HK-2 (cell line): ENCODE results near the gene DLL1.

Source experiments
- DNase-seq: peaks from one replicate; pipeline ENCODE4 v3.0.0-alpha.2; 2018; ENCODE audit not compliant: unreplicated experiment

Gene DLL1

DNA sequence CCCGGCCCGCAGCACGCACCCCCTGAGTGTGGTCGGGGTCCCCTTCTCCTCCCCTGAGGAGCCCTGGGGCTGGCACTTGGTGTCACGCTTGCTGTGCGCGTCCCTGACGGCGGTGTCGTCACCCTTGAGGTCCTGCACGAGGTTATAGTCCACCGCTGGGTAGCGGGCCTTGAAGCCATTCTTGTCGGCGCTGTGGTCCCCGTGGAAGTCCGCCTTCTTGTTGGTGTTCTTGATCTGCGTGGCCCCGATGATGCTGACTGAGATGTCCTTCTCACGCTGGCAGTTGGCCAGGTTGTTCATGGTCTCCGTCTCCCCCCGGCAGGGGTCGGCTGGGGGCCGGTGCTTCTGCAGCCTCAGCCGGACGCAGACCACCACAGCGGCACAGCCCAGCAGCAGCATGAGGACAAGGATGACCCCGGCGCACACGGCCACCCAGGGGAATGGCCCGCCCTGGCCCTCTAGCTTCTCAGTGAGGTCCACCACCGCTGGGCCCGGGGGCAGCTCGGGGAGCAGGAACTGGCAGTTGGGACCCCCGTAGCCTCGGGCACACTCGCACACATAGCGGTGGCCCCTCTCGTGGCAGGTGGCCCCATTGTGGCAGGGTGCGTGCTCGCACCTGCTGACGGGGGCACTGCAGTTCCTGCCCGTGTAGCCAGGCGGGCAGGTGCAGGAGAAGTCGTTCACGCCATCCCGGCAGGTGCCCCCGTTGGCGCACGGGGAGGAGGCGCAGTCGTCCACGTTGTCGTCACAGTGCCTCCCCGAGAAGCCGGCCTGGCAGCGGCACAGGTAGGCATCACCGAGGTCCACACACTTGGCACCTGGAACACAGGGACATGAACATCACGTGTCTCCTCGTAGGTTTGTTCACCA is 7.4 kb downstream of the DLL1 start:
- no peak for DNase-seq

DNA sequence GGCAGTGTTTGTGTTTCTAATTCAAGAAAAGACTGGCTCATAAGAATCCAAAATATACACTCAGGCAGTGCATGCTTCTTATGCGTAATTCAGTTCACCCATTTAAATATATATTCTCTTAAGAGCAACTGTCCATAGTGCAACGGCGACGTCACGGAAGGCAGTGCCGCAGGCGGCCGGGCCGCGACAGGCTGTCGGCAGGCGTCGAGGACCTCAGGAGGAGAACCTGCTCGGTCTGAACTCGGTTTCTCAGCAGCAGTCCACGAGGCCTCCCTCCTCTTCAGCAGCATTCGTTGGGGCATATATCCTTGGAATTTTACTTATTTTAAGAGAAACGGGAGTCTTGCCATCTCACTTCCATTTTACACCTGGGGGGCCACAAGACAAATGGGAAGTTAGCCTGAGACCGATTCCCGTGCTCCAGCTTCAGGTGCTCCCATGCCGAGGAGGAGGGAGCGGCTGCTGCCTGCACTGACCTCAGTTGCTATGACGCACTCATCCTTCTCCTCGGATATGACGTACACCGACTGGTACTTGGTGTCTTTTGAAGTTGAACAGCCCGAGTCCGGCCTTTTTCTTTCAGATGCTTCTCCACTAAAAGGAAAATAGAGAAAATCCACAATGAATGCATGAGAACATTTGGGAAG is 8.2 kb downstream of the DLL1 start:
- no peak for DNase-seq

DNA sequence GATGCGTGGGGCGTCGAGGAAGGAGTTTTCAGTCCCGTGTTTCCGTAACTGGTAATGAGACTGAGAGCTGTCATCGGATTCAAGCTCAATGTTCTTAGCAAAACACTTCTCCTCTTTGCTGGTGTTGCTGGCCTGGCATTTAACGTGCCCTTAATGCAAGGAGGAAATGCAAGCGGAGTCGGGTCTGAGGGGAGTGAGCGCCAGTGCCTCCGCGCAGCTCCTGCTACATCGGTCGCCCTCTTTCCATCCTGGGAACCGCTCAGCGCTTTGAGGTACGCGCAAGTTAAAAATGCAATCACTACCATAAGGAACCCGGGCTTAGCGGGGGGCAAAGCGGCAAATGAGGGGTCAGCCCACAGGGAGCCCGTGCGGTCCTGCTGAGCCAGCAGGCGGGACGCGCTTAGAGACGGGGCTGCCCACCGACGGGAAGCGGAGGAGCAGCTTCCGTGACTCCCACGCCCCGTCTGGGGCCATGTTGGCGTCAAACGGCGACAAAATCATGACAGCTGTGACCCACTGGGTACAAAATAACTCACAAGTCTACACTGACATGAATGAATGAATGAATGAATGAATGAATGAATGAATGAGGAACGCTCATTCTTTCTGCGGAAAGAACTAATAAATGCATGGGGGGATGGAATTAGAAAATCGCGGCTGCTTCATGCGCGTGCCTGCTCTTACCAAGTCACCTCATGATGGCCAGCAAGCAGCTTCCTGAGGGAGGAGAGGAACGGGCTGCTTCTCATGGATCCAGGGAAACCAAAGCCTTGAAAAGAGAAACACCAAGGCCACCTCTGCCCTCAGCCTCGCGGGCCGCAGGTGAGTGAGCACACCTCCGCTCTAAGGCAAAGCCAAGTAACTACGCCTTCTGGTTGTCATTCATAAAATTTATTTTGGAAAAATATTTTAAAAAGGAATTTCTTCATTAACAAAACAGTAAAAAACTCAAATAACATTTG is 9.3 kb downstream of the DLL1 start:
- DNase-seq = no peak

DNA sequence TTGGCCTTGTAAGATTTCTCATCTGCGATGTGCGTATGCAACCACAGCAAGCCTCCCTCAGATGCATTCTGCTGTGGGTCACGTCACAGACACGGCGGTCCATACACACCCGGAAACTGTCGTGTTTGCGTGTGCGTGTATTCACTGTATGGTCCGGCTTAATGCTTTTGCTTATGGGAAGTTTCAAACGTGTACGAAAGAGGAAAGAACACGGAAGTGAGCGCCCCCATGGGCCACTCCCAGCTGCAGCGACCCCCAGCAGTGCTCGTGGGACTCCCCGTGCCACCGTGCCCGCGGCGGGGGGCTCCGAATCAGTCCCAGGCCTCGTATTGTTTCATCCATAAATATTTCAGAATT is 10.2 kb downstream of the DLL1 start:
- no peak for DNase-seq

DNA sequence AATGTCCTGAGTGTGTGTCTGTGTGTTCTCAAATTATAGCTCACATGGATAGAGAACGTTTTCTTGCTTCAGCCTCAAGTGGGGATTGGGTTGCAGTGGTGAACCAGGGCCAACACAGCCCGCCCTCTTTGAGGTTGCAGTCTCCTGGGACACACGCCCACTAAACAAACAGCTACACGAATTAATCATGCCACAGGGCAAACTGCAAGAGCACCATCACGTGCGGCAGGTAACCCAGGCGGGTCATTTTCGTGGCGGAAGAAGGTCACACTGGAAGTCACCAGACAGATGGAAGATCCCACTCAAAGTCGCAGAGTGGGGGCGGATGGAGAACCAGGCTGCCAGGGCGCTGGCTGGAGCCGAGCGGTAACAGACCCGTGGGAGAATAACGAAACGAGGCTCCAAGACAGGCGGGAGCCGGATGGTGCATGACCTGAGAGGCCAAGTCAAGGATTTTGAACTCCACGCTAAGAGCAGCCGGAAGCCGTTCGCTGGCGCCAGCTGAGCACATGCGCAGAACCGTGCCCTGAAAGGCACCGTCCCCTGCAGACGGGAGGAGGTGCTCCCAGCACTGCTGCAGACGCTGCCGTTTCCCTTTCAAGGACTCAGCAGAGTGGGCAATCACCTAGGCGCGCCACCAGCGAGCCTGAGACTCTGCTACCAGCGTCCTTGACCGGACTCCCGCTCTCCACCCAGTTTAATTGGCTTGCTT is 10.7 kb downstream of the DLL1 start:
- DNase-seq = no peak

DNA sequence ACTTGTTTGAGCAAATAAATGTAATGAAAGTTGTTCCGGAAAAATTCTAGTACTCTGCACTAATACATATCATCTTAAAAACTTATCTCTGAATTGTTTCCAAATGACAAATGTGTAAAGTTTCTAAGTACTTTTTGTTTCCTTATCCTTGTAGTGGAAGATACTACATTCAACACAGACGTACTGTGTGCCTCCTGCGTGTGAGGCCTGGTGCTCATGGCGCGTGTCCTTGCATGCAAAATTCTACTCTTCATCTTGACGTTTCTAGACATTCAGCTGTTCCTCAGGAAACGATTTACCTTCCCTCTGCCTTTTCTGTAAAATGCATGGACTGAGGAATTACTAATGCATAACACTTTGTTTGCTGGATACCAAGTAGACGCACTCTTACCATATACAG is 11.5 kb downstream of the DLL1 start:
- DNase-seq = no peak

DNA sequence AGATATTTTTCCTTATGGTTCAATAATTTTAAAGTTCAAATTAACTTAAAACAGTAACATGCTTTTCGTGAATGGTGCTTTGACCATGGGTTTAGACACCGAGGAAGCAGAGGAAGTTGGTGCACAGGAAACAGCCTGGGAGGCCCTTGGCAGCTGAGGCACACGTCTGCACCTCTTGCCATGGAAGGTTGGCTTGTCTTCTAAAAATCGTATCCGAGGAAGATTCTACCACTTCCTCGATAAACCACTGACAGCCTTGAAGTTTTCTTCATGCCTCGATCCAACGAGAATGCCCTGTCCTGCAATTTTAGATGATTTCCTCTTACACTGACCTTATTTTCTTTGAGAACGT is 12.2 kb downstream of the DLL1 start:
- DNase-seq = no peak

DNA sequence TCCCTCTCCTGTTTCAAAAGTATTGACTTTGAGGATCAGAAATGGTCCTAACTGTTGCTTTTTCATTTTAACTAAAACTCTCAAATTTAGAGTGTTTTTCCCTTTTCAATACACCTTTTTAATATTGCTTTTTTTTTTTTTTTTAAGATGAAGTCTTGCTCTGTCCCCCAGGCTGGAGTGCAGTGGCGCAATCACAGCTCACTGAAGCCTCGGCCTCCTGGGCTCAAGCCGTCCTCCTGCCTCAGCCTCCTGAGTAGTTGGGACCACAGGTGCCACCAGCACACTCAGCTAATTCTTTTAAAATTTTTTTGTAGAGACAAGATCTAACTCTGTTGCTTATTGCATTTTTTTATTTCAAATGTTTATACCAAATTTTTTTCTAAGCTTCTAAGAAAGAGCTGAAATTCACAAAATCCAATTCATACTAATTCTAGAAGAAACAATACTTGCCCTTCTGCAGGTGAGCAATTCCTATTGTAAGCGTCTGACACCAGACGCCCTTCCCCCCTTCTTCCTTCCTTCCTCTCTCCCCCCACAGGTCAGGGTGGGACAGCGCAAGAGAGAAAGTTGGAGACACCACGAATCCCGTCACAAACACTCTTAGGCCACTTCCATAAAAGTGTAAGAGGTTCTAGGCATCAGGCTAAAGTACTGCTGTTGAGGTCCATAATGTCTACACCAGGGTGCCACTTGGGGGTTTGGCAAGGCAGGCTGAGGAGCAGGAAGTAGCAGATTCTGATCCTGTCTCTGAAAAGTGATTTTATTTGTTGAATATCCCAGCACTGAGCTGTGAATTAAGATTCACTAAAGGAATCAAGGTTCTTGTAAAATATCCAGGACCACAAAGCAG is 12.8 kb downstream of the DLL1 start:
- DNase-seq = no peak

DNA sequence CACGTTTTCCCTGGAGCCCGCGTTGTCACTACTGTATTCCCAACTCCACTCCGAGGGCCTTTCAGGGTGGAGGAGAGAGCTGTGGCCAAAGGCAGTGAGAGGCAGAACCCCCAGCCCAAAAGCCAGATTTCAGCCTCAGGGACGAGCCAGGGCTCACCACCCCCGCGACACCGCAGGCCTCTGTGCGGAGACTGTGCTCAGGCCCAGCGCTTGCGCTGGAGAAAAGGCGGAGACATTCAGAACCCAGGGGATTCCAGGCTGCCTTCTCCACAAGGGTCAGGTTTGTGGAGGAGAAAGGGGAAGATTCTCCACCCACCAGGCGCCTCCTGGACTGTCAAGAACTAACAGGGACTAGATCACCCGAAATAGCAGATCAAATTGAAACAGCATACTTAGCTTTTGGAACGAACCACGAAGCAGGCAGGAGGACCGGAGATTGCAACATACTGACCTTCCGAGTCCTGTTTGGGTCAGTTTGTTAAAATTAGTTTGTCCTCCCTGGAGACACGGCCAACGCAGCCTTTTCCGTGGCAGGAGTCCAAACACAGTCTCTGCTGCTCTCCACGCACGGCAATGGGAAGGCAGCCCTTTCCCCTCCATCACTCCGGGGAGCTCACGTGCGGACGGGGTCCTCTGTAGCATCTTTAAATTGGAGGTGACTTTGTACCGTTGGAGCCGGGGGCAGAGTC is 14.4 kb downstream of the DLL1 start:
- DNase-seq = no peak

DNA sequence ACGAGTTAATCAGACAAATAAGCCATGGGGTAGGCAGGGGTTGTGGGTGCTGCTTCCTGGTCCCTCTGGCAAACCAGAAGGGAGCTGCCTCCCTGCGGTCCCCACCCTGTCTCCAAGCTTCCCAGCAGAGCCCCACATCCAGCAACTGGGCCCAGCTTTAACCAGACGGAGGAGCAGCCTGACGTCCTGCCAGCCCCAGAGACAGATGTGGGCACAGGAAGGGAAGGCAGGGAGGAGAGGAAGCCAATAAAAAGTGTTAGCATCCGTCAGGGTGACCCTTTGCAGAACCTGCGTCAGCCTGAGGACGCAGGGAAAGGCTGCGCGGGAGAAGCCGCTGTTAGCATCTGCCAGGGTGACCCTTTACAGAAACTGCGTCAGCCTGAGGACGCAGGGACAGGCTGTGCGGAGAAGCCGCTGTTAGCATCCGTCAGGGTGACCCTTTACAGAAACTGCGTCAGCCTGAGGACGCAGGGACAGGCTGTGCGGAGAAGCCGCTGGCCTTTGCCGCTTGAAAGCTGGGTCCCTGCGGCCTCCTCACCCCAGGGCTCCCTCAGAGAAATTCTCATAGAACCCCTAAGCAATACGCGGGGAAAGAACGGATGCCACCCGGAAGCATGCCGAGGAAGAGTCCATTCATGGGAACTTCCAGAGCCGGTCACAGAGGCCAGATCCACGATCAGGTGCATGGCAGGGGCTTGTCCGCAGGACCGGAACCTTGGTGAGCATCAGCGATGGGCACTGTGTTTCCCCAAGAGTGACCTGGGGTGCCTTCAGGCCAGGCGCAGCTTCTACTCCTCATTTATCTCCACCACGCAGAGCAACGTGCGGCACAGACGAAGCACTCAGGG is 15.9 kb downstream of the DLL1 start:
- DNase-seq = no peak

DNA sequence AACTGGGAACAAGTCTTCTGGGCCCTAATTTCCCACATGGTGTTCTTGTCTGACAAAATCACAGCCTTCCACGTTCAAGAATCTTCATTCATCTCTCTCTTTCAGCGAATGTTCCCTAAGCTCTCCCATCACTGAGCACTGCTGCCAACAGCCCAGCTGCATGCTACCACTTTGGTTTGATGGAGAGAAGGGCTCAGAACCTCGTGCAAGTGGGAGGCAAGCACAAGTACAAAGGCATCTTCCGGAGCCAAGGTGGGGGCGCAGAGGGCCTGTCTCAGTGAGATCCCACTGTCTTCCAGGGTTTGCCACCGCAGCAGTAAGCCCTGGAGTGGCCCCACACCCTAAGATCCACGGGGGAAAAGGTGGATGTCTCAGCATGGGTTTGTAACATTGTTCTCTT is 17.2 kb downstream of the DLL1 start:
- DNase-seq = no peak

DNA sequence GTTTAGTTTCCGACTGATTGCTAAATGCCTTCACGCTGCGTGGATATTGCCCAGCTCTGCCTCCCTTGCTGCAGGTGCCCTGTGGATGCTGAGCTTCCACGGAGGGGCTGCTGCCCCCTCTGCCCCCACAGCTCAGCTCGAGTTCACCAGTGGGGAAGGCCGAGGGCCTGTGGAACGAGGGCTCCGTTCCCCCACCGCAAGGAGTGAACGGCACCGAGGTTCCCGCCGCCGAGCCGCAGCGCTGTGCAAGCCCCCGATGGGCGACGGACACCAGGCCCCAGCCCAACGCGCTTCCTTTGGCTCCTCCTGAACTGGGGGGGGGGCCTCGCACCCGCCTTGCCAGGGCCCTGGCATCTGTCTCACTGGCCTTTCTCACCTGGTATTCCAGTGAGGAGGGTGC is 17.7 kb downstream of the DLL1 start:
- DNase-seq = no peak

DNA sequence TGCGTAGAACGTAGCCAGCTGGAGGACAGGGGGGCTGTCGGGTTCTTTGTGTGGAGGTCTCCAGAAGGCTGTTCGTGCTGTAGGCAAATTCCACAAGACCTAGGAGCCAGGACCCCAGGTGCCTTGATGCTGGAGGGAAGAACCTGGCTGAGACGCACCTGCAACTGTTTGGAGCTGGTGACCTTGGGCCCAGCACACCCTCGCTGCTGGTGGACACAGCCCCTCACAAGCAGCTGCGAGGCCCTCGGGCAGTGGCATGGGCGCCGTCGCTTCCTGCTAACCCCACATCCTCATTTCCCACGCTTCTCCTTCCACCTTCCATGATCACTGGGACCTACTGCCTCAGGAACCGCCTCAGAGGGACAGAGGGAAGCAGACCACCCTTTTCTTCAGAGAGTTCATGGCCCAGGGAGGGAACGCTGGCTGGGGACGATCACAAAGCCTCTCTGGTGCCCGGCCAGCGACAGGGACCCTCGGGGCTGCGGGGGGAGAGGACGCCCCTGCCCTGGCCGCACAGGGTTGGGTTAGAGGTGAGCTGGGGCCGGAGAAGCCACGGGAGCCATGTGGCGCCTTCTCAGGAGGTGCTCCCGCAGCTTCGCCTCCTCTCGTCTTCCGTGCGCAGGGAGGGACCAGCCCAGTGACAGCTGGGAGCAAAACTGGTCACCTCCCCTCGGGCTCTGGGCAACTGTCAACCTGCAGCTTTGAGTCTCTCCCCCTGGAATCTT is 18.4 kb downstream of the DLL1 start:
- no peak for DNase-seq

DNA sequence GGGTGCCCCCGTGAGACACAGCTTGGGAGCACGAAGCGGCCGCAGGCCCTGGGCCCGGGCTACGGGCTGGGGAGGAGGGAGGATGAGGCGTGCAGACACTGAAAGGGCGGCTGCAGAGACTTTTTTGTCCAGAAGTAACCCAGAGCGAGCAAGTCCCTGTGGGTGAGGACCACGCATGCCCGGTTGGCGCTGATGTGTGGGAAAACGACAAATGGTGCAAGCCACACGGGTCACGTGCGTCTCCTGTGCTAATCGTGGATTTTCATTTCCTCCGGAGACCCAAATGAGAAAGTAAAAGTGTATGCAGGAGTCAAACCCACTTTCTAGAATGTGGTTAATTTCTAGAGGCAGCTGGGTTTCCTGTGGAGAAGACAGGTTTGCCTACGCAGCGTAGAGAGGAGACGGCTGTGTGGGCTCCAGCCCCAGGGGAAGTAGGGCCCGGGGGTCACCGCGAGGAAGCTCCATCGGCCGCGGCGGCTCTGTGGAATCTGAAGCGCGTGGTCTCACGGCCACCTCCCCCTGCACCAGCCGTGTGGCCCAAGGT is 19.0 kb downstream of the DLL1 start:
- no peak for DNase-seq

DNA sequence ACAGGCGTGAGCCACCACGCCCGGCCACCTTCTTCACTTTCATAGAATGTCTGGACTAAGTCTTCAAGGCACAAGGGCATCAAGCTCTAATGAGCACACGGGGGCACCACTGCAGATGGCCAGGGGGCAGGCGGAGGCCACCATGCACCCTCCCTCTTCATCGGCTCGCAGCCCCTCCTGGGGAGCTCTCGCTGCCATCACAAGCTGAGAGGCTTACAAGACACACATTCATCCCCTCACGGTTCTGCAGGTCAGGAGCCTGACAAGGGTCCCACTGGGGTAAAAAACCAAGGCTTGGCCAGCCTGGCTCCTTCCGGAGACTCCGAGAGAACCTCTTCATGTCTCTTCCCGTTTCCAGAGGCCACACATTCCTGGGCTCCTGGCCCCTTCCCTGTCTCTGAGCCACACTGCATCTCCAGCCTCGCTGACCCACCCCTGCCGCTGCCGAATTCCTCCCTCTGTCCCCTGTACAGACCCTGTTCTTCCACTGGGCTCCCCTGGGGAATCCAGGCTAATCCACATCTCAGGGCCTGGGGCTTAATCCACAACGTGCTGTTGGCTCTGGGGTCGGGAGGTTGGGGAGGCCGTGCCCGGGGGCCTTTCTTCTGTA is 19.8 kb downstream of the DLL1 start:
- DNase-seq = no peak

DNA sequence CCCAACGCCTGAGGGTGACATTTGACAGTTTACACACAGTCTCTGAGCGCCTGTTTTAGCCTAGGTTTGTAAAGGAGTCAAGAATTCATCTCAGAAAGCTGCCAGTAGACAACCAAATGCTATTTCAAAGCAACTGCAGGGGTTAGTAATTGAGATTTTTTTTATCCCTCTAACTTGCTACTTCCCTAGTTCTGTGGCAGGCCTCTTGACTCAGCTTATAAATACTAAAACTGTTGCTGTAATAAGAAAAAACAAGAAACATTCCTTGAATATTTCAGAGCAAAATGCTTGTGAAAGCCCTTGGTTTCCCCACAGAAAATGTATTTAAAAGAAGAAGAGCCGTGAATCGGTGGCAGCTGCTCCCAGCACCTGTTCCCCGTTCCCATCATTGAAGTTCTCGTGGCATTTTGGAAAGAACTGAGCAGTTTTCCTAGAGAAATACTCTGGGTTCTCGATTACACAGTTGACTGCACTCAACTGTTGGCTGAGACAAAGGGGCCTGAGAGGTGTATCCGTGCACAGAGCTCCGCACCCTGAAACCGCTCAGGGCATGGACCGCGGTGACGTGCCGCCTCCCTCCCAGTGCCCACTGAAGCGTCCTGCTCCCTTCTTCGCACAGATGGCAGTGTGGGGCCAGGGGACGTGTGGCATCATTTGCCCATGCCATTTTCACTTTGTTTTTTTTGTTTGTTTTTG is 20.9 kb downstream of the DLL1 start:
- no peak for DNase-seq

DNA sequence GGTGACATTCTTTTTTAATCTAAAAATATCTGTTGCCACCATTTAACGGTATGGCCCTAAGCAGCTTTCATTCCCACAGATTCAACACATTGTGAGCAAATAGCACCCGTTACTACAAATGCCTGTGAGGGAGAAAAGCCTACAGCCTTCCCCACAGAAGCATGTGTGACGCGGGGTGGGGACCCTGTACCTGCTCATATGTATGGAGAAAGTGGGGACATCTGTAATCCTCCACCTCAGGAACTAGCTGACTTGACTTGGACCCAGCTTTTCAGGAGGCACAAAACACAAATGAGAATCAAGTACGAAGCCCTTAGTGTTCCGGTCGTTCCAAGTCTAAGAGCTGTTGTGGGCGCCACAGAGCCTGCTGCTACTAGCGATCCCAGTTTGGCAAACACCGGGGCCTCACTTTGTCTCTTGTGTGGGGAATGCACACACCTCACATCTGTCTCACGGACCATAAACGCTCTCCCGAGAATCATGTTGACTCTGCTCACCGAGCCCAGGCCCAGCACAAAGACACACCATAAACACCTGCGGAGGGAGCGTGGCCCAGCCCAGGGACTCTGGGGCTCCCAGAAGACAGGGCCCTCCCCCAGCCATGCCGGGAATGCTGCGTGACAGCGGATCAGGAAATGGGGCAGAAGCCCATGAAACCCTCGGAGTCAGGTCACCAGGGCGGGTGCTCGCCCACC is 21.6 kb downstream of the DLL1 start:
- no peak for DNase-seq
